ENCODE results near the gene CD84. TPM values are rescaled to one million over a fixed set of nuclear protein-coding genes. Genes with fewer than 3 reads are reported as not detected.
"Not testable (repeated sequence)": the region's sequence is repeated elsewhere in the genome, so short reads cannot be mapped to it uniquely, and the experiment has no call there.

Gene CD84, protein sequence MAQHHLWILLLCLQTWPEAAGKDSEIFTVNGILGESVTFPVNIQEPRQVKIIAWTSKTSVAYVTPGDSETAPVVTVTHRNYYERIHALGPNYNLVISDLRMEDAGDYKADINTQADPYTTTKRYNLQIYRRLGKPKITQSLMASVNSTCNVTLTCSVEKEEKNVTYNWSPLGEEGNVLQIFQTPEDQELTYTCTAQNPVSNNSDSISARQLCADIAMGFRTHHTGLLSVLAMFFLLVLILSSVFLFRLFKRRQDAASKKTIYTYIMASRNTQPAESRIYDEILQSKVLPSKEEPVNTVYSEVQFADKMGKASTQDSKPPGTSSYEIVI
- 10 to 100 TPM; 11.1 to 56.7 (median 12.9) TPM for total RNA-seq
- 41.2 TPM for total RNA-seq (2013)

DNA sequence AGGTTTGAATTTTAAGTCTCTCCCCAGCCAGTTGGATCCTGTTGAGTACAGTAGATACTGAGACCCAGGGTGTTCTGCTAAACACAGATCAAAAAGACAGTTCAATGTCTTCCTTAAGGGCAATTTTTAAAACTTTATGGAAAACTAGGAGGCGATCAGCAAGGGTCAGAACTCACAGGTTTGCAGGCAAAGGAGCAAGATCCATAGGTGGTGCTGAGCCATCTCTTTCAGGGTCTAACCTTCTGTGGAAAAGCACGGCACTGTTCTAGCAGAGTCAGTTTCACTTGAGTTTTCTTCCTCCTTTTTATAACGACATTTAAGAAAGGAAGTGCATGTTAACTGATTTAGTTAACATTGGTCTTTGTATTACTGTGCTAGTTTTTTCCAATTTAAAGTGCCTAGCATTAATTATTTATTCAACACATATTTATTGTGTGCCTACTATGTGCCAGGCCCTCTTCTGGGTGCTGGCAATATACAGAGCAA lies at the start of gene CD84:
Gene CD84, minus strand, starts transcription at position 281 of the 486 bp plus-strand sequence. Its CDS starts 59 bp downstream, at position 222.
- Histone ChIP-seq H3K9me3 (ENCODE audit: control insufficient read depth, insufficient read depth, low read length) (no peaks in the 10 kb centered on the region), H3K4me3 (ENCODE audit: low read length) (peak within 1 kb of the TSS; percentile 55), H3K27ac (ENCODE audit: low read length) (peak within 1 kb of the TSS; percentile 70), H3K27me3 (ENCODE audit: control insufficient read depth, insufficient read depth, low read length) (no peaks in the 10 kb centered on the region), H3K36me3 (ENCODE audit: control insufficient read depth, insufficient read depth, low read length) (no peaks in the 10 kb centered on the region), H3K4me1 (ENCODE audit: control insufficient read depth, insufficient read depth, low read length) (peaks cover 19% of the 10 kb centered on the region)
- intact Hi-C loops (cut with micrococcal nuclease) = loop anchor here (5.0 kb wide), 1 partner anchor 37 kb away; no protein-coding TSS in a partner anchor
- peak within 1 kb of the TSS; percentile 81 to 87 for H3K27ac Mint-ChIP-seq
- no peaks in the 10 kb centered on the region for H3K27me3 Mint-ChIP-seq (ENCODE audit: low read depth in 2 of 2)
- WGBS (ENCODE audit: insufficient coverage) = 0% methylated on average over 1 of the region's 3 CpGs
- H3K36me3 Mint-ChIP-seq = no peaks in the 10 kb centered on the region
- H3K4me3 Mint-ChIP-seq = peak within 1 kb of the TSS; percentile 79
- peaks cover 52 to 57% of the 10 kb centered on the region in 2 donors for H3K4me1 Mint-ChIP-seq
- ATAC-seq (peak; percentile 51 to 68 (median 67)), DNase-seq (peak in 1 of 2 donors; percentile 52)
- TF ChIP-seq, protein P1, sequence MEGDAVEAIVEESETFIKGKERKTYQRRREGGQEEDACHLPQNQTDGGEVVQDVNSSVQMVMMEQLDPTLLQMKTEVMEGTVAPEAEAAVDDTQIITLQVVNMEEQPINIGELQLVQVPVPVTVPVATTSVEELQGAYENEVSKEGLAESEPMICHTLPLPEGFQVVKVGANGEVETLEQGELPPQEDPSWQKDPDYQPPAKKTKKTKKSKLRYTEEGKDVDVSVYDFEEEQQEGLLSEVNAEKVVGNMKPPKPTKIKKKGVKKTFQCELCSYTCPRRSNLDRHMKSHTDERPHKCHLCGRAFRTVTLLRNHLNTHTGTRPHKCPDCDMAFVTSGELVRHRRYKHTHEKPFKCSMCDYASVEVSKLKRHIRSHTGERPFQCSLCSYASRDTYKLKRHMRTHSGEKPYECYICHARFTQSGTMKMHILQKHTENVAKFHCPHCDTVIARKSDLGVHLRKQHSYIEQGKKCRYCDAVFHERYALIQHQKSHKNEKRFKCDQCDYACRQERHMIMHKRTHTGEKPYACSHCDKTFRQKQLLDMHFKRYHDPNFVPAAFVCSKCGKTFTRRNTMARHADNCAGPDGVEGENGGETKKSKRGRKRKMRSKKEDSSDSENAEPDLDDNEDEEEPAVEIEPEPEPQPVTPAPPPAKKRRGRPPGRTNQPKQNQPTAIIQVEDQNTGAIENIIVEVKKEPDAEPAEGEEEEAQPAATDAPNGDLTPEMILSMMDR (IDR thresholded peaks at IDR 0.05) = no peak
- no peaks in the 10 kb centered on the region for H3K9me3 Mint-ChIP-seq

DNA sequence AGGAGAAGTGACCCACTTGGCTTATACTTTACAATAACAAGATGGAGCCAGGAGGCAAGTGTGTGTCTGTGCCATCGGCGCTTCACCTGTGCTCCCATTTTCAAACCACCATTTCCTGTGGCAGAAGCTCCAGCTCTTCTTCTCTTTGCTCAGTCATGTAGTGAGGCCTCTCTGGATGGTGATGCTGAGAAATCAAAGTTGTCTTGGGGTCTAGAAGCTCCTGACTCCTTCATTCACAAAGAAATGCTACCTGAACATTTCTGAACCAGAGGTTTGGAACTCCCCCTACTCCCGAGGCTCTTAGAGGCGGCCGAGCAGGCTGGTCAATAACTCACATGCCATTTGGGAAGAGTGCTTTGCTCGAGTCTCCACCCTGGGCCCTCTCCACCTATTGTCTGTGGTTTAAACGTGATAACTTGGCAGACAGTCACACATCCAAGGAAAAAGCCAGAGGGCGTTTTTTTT lies 49.5 kb upstream of the CD84 start:
- intact Hi-C loops (cut with micrococcal nuclease) = no loop called here
- H3K27me3 ChIP-seq (ENCODE audit: control insufficient read depth, insufficient read depth, low read length) = no peaks in the 10 kb centered on the region
- Mint-ChIP-seq H3K36me3 (no peaks in the 10 kb centered on the region), H3K27me3 (ENCODE audit: low read depth in 2 of 2) (peaks cover 13 to 25% of the 10 kb centered on the region in 2 donors), H3K4me3 (no peak overlapping the region), H3K4me1 (peaks cover 33 to 37% of the 10 kb centered on the region in 2 donors), H3K27ac (no peak overlapping the region), H3K9me3 (no peaks in the 10 kb centered on the region)
- no peaks in the 10 kb centered on the region for H3K9me3 ChIP-seq (ENCODE audit: control insufficient read depth, insufficient read depth, low read length)
- WGBS (ENCODE audit: insufficient coverage) = 56% methylated on average over 8 of the region's 8 CpGs
- TF ChIP-seq, protein P1 (IDR thresholded peaks at IDR 0.05) = no peak
- peak in 1 of 2 donors; percentile 75 for DNase-seq
- H3K4me1 ChIP-seq (ENCODE audit: control insufficient read depth, insufficient read depth, low read length) = peaks cover 31% of the 10 kb centered on the region
- H3K36me3 ChIP-seq (ENCODE audit: control insufficient read depth, insufficient read depth, low read length) = no peaks in the 10 kb centered on the region
- peak in 1 of 3 donors; percentile 22 for ATAC-seq
- no peak overlapping the region for H3K4me3 ChIP-seq (ENCODE audit: low read length)
- H3K27ac ChIP-seq (ENCODE audit: low read length) = peak overlapping the region; percentile 69

DNA sequence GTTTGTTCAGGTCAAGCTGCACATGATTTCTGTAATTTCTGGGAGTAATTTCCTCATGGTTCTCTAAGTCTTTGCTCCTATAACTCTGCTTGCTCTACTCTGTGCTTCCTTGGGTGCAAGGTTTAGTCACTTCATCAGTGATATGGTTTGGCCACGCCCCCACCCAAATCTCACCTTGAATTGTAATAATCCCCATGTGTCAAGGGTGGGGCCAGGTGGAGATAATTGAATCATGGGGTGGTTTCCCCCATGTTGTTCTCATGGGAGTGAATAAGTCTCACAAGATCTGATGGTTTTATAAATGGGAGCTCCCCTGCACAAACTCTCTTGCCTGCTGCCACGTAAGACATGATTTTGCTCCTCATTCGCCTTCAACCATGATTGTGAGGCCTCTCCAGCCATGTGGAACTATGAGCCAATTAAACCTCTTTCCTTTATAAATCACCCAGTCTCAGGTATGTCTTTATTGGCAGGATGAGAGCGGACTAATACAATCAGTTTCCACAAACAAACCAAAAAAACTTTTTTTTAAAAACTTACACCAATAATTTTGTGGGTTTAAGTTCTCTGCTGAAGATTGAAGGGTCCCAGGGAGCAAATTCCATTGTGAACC lies 48.5 kb upstream of the CD84 start:
- DNase-seq; ATAC-seq; H3K27ac ChIP-seq (ENCODE audit: low read length); H3K9me3 Mint-ChIP-seq; H3K4me3 ChIP-seq (ENCODE audit: low read length); H3K27me3 ChIP-seq (ENCODE audit: control insufficient read depth, insufficient read depth, low read length); H3K9me3 ChIP-seq (ENCODE audit: control insufficient read depth, insufficient read depth, low read length); H3K4me3 Mint-ChIP-seq; H3K36me3 Mint-ChIP-seq; intact Hi-C loops (cut with micrococcal nuclease); H3K36me3 ChIP-seq (ENCODE audit: control insufficient read depth, insufficient read depth, low read length); H3K27ac Mint-ChIP-seq: not testable (repeated sequence)
- peaks cover 30% of the 10 kb centered on the region for H3K4me1 ChIP-seq (ENCODE audit: control insufficient read depth, insufficient read depth, low read length)
- peaks cover 14 to 25% of the 10 kb centered on the region in 2 donors for H3K27me3 Mint-ChIP-seq (ENCODE audit: low read depth in 2 of 2)
- peaks cover 34 to 41% of the 10 kb centered on the region in 2 donors for H3K4me1 Mint-ChIP-seq
- 90% methylated on average over 2 of the region's 4 CpGs for WGBS (ENCODE audit: insufficient coverage)

All from natural killer cell (primary cell).